Measurements from ENCODE around the gene PECR.

PECR gene

DNA sequence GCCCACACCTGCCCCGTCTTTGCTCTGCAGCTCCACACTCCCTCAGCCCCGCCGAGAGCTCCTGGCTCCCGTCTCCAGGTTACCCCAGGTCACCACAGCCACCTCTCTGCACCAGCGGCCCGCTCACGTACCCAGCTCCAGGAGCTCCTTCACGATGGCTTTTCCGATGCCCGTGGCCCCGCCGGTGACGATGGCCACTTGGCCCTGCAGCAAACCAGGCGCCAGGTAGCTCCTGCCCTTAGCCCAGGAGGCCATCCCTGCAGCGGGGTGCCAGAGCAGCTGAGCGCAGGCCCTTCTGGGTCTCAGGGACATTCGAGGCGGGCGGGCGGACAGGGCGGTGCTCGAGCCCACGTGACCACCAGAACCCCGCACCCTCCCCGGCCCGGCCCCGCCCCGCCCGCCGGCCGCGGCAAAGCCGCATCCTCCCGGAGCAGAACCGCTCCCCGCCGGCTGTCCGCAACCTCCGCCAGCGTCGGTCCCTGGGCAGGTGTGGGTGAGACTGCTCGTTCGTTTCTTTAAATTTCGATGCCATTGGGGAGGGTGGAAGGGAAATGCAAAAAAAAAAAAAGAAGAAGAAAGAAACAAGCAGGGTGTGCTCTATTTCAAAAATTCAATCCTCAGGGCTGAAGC is at the start of gene PECR, which contains the start of gene TMEM169:
PECR (minus strand) TSS at position 323 of the 630 bp plus-strand sequence; CDS start at position 255, 68 bp downstream.
TMEM169 (plus strand) TSS at position 433 of the 630 bp plus-strand sequence. CDS start 14,045 bp downstream, outside the sequence.
- peak; percentile 70 to 90 (median 79) for DNase-seq

DNA sequence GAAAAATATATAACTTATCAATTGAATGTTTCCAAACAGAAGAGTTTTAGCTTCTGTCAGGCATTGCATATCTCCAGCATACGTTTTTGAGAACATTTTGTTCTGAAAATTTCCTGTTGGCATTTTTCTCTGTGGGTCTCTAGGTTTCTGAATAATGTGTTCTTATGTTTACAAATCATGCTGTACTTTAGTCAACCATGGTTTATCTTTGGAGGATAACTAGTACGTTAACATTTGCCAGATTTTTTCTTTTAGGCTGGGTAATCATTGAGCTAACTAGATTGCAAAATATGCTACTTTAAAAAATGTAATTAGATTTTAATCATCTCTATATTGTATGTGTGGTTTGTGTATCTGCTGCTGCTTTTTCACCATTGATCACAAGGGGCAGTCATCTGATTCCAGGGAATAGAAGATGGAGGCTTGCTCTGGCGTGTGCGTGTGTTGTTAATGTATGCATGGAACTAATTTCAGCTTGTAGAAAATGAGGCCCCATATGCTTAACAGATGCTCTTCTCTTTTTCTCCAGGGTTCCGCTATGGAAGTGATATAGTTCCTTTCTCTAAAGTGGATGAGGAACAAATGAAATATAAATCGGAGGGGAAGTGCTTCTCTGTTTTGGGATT is 48.9 kb upstream of the PECR start:
- DNase-seq, result no peak

DNA sequence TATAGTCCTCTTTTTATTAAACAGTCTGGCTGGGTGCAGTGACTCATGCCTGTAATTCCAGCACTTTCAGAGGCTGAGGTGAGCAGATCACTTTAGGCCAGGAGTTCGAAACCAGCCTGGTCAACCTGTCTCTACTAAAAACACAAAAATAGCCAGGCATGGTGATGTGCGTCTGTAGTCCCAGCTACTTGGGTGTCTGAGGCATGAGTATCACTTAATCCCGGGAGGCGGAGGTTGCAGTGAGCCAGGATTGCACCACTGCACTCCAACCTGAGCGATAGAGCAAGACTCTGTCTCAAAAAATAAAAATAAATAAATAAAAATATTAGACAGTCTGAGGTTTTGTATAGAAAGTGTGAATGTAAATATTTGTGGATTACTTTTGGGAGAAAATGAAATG is 45.3 kb upstream of the PECR start:
- DNase-seq, result no peak

DNA sequence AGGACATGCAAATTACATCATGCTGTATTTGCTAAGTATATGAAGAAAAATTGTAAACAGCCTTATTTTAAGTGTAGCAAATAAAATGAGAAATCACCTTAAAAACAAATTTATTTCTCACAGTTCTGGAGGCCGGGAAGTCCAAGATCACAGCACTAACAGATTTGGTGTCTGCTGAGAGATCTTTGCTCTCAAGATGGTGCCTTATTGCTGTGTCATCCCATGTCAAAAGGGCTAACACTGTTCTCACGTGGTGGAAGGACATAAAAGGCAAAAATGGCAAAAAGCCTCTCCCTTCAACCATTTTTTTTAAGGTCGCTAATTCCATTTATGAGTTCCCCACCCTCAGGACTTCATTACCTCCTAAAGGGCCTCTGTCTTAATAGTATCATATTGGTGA is 39.6 kb upstream of the PECR start:
- no peak for DNase-seq

DNA sequence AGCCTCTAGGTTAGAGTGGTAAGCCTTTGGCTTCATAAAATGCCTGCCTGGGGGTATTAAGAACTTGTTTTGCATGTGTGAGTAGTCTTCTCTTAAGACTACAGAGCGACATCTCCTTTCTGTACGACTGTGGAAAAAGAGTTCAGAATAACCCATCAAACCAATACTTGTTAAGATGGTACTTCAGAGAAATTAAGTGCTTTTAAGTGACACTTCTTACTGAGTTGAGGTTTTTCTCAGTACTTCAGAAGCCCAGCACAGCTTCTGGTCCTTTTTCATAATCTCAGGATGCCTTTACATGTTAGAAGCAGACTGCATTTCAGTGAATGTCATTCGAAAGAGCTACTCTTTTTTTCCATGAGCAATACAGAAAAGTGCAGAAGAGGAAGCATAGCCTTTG is 38.4 kb upstream of the PECR start:
- DNase-seq, result no peak

DNA sequence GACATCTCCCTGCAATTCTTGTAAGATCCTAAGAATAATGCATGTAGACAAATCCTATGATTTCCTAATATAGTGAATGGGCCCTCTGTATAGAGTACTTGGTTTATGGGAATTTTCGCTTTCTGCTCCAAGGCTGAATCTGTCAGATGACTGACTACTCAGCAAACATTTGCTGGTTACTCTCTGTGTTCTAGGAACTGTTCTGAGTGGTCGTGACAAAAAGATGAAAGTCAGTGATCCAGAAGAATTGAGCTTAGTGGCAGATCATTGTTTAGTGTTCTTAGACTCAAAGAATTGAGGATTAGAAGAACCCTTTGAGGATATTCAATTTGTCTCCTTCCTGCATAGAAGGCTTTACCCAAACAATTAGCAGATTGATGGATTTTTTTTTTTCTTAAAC is 37.5 kb upstream of the PECR start:
- no peak for DNase-seq

DNA sequence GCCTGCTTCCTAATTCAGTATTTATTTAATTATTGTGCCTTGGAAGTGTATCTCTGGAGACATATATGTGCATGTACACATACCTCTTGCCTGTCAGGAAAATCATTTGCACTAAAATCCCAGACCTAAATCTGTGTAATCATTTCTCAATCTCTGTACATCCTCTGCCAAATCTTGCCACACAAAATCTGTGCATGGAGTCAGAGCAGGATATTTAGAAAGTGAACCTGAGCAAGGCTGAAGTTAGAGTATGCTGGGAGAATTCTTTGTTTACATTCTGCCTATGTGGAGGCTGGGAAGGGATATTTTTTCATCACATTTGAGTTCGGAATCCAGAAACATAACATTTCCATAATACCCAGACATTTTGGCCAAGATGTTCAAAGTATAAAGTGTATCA is 36.9 kb upstream of the PECR start:
- DNase-seq, result no peak

DNA sequence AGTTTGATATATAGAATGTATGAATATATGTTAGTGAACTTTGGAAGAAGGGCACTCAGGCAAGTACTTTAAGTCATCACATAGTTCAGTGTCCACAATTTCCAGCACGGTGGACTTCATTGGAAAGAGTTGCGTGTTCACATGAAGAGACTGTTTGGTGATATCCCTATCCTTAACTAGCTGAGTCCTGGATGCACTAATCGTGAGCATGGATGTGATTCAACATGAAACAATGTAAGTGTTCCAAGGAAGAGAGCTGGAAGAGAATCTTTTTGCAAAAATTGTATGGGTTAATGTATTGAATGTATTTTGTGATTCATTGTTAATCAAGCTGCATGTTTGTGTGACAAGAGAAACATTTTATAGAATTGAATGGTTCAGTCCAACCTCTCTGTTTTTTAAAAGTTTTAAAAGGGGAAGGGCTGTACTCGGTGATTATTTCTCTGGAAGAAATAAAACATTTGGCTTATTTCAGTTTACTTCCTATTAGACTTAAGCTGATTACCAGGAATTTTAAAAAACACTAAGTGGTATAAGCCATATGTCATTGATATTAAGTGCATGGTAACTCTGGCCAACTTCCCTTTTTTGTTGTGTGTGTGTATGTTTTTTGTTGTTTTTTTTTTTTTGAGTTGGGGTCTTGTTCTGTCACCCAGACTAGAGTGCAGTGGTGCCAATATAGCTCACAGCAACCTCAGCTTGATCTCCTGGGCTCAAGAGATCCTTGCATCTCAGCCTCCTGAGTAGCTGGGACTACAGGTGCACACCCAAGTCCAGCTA is 36.1 kb upstream of the PECR start:
- no peak for DNase-seq

DNA sequence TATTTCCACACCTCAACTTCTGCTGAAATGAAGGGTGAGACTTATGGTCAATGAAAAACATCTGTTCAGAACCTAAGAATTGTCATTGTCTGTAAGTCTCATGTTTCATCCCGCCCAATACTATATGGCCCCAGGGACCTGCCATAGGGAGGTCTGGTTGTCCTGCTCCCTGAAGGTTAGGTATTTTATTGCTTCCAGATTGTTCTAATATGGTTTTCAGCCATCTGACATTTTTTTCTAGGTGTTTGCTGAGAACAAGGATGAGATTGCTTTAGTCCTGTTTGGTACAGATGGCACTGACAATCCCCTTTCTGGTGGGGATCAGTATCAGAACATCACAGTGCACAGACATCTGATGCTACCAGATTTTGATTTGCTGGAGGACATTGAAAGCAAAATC is 34.8 kb upstream of the PECR start:
- no peak for DNase-seq

DNA sequence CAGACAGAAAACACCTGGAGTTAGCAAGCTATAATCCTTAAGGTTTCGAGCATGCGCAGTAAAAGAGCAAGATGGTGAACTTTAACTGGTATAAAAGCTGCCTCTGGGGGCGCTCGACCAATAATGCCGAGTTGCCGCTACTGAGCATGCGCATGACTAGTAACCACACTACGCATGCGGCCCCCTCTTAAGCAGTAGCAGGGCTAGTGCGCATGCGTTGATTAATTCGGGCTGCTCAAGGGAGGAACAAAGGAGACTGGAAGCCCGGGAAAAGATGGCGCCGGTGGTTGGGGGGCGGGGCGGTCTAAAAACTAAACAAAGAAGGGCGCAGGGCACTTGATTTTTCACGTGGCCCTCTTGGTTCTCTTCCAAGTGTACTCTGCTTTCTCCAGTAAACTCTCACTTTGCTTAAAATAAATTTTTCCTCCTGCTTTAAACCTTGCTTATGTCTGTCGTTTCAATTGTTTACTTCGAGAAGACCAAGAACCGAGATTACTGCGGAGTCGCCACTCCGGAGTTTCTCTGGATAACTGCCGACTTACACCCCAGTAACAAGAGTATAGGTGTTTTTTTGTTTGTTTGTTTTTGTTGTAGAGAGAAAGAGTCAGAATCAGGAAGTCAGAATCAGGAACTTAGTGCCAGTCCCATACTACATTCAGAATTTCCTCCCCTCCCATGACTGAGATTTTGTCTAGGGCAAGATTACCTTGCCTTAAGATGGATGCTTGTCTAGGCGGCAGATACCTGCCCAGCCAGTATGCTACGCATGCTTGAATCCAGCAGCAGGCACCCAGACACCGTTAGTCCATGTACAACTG is 33.3 kb upstream of the PECR start:
- peak; percentile 98 to 100 (median 100) for DNase-seq

DNA sequence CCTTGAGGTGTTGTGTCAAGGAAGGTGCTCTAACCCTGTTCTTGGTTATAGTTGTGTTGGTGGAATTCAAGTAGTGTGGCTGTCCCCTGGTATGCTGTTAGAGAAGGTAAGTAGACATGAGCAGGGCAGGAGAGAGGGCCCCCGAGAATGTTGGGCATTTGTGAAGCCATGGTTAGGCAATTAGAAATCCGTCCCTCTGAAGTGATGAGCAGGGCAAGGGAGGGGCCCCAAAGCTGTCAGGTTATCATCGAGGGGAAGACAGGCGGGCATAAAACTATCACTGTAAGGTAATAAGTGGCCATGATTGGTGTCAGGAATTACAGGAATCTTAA is 32.7 kb upstream of the PECR start:
- DNase-seq, result no peak

DNA sequence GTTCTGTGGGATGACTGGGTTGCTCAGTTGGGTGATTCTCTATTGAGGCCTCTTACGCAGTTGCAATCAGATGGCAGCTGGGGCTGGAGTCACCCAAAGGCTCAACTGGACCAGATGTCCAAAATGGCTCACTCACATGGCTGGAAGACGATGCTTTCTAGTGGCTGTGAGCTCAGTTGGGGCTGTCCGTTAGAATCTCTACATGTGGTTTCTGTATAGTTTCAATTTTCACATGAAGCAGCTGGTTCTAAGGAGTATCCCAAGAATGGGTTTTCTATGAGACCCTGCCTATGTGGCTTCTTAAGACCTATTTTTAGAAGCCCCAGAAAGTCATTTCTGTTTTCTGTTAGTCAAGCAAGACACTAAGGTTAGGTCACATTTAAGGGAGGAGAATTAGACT is 32.0 kb upstream of the PECR start:
- no peak for DNase-seq

DNA sequence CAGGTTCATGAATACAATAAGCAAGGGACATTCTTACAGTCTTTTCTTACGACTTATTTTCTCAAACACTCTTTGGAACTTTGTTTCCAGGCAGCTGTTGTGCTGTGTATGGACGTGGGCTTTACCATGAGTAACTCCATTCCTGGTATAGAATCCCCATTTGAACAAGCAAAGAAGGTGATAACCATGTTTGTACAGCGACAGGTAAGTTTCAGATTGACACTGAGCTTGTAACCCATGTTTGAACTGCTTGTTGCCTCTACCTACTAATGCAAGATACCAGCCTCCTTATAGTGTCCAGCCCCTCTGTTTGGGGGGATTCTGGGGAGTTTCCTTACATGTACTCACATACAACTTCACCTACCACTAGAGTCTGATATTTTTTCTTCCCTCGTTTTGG is 31.3 kb upstream of the PECR start:
- no peak for DNase-seq

DNA sequence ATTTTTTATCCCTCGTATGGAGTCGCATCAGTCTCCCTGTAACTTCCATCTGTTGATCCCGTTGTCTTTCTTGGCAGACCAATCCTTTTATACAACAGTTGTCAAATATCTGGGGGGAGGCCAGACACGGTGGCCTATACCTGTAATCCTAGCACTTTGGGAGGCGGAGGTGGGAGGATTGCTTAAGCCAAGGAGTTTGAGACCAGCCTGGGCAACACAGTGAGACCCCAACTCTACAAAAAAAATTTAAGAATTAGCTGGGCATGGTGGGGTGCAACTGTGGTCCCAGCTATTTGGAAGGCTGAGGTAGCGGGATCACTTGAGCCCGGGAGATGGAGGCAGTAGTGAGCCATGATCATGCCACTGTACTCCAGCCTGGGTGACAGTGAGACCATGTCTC is 29.5 kb upstream of the PECR start:
- no peak for DNase-seq

DNA sequence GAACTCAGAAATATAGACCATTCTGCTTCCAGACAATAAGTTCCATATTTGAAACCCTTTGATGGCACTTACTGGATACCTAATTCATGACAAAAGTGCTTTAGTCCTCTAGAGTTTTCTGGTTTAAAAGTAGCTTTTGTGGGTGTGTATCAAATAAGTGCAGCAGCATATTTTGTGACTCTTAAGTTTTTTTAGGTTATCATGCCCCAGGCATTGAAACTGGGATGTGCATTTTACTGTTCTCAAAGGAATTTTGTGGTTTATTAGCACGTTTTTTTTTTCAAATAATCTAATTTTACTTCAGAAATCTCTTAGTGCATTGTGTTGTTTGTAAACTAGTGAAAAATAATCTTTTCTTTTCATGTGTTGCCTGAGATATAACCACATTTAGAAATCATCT is 29.0 kb upstream of the PECR start:
- DNase-seq, result no peak

DNA sequence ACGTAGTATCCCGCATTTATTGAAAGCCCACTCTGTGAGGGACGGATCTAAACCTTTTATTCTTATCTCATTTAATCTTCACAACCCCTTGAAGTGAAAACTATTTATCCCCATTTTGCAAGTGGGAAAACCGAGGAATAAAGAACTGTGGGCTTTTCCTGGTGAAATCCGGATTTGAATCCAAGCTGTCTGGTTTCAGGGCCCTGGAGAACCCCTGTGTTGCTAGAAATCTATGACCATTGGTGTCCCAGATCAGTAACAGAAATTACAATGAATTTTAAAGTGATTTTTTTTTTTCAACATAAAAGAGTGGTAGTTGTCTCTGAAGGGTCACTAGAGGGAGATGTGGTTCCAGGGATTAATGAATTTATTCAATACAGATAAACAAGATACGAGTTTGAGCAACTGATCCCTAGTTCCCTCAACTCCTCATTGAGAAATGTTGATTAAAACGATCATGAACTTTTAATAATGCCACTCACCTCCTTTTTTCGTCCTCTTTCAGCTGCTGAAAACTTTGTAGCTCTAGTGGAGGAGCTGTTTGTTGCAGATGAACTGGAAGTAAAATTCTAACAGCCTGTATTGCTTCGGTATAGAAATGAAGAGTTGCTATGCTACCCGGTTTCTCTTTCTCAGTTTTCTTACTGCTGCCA is 28.5 kb upstream of the PECR start:
- peak; percentile 33 to 74 (median 62) for DNase-seq

DNA sequence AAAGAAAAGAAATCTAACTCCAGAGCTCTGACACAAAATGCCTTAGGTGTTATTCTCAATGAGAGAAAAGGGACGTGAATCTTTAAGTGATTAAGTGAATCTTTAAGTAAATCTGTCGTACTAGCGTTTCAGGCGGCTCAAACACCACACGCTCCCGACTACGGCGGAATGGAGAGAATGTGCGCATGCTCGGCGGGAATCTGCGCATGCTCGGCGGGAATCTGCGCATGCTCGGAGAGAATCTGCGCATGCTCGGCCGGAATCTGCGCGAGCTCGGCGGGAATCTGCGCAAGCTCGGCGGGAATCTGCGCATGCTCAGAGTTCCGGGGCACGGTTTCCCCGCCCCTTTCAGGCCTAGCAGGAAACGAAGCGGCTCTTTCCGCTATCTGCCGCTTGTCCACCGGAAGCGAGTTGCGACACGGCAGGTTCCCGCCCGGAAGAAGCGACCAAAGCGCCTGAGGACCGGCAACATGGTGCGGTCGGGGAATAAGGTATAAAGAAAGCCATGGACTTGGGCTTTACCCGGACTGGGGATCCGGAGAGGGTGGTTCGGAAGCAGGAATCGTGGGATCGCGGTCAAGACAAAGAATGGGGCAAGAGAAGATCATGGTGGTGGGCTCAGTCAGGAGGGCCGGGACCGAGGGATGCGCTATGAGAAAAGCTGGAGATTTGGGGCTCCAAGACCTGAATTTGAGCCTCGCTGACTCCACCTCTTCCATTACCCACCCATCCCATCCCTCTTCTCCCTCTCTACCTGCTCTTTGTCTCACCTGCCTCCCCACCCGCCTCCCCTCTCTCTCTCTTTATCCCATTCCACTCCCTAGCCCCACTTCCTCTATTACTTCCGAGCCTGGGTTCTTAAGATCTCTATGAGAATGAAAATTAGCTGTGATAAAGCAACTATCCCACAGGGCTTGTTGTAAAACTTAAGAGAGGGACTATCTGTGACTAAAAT is 27.6 kb upstream of the PECR start, which contains the start of gene XRCC5:
XRCC5 (plus strand) TSS at position 382 of the 955 bp plus-strand sequence; CDS start at position 471, 89 bp downstream.
- DNase-seq, result peak; percentile 99 to 100 (median 99)

DNA sequence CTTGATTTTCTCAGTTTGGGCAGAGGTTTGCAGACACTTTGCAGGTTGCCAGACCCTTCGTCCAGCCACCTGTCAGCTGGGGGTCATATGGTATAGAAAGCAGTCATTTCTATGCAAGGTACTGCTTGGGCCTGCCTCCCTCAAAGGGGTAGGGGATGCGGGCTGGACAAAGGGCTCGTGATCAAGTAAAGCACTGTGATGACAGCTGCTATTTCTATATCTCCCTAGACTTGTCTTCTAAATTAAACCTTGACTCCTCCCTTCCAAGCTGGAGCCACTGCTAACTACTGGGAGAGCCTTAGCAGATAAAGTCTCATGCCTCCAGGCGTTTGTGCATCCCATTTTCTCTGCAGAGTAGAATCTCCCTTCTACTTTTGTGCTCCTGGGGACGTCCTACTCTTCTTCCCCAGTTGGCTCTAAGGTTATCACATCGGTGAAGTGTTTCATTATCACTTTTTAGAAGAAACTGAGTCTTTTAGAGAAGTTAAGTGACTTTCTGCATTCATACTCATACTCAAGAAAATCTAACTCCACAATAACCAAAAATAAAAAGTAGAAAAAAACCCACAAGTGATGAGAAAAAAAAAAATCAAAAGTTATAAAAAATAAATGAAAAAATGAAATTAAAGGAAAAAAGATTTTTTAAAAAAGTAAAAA is 26.8 kb upstream of the PECR start:
- DNase-seq, result peak in 1 of 3 donors; percentile 28

DNA sequence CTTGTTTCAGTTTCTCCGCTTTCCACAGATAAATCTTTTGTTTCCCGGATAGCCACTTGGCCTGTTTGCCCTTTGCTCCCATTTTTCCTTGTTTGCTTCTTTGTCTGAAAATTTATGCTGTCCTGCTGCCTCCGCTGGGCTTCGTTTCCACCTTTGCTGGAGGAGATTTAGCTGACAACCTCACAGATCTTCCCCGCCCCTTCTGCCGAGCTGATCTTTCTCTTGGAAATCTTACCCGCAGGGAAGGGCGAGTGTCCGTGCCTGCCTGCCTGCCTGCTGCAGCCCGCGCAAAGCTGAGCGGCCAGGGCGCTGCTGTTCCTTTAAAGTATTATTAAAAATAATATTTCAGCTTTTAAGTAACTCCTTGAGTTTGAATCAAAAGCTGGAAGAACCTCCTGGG is 26.2 kb upstream of the PECR start:
- no peak for DNase-seq

DNA sequence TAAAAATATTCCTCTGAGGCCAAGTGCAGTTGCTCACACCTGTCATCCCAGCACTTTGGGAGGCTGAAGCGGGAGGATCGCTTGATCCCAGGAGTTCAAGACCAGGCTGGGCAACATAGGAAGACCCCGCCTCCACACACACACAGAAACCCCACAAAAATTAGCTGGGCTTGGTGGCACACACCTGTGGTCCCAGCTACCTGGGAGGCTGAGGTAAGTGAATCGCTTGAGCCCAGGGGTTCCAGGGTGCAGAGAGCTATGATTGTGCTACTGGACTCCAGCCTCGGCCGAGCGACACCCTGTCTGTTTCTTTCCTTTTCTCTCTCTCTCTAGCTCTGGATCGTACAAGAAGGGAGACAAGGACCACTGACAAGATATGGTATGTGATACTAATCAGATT is 25.7 kb upstream of the PECR start:
- no peak for DNase-seq

DNA sequence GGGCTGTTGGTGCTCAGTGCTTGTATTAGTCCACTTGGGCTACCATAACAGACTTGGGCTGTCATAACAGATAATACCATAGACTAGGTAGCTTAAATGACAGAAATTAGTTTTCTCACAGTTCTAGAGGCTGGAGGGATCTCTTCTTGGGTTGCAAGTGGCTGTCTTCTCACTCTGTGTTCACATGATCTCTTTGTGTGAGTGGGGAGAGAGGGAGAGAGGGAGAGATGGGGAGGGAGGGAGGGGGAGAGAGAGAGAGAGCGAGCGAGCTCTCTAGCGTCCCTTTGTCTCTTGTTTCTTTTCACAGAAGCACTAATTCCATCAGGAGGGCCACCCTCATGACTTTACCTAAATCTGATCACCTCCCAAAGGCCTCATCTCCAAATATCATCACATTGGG is 23.1 kb upstream of the PECR start:
- no peak for DNase-seq
